ENCODE data around the gene BMP10. TPM values are rescaled to one million over a fixed set of nuclear protein-coding genes. Genes with fewer than 3 reads are reported as not detected.

The BMP10 gene
- total RNA-seq, 1 donor from 2014 or later: not detected

- no peaks in the 10 kb centered on the region for H3K9me3 Mint-ChIP-seq
- peak overlapping the region; percentile 78 for H3K27ac Mint-ChIP-seq
- no peaks in the 10 kb centered on the region for H3K36me3 Mint-ChIP-seq (ENCODE audit: low read depth)
- peaks cover 49% of the 10 kb centered on the region for H3K4me1 Mint-ChIP-seq (ENCODE audit: low read depth)
- no peaks in the 10 kb centered on the region for H3K27me3 Mint-ChIP-seq (ENCODE audit: low read depth)
- intact Hi-C loops (cut with micrococcal nuclease): loop anchor here (1.0 to 10.0 kb wide), 5 partner anchors 40 to 453 kb away; no protein-coding TSS in a partner anchor
- peak; percentile 43 for DNase-seq (ENCODE audit: low spot score)
- no peak overlapping the region for H3K4me3 Mint-ChIP-seq (ENCODE audit: low read depth)
Observed at GRCh38 chr2:68837164-68837860, 33.9 kb downstream of the BMP10 start.

GRCh38 chr2:68835621-68836020, 35.6 kb downstream of the BMP10 start:
- Mint-ChIP-seq H3K9me3 (no peaks in the 10 kb centered on the region), H3K27me3 (ENCODE audit: low read depth) (no peaks in the 10 kb centered on the region), H3K36me3 (ENCODE audit: low read depth) (no peaks in the 10 kb centered on the region), H3K4me3 (ENCODE audit: low read depth) (no peak overlapping the region), H3K4me1 (ENCODE audit: low read depth) (peaks cover 66% of the 10 kb centered on the region), H3K27ac (no peak overlapping the region)
- no peak for DNase-seq (ENCODE audit: low spot score)
- intact Hi-C loops (cut with micrococcal nuclease): loop anchor here (2.0 to 10.0 kb wide), 4 partner anchors 38 to 451 kb away; no protein-coding TSS in a partner anchor

GRCh38 chr2:68834737-68835376, 36.3 kb downstream of the BMP10 start:
- Mint-ChIP-seq H3K36me3 (ENCODE audit: low read depth) (no peaks in the 10 kb centered on the region), H3K27ac (no peak overlapping the region), H3K4me1 (ENCODE audit: low read depth) (peaks cover 70% of the 10 kb centered on the region), H3K27me3 (ENCODE audit: low read depth) (no peaks in the 10 kb centered on the region), H3K9me3 (no peaks in the 10 kb centered on the region), H3K4me3 (ENCODE audit: low read depth) (no peak overlapping the region)
- no peak for DNase-seq (ENCODE audit: low spot score)
- intact Hi-C loops (cut with micrococcal nuclease): loop anchor here (5.0 to 10.0 kb wide), 3 partner anchors 38 to 450 kb away; no protein-coding TSS in a partner anchor

DNA sequence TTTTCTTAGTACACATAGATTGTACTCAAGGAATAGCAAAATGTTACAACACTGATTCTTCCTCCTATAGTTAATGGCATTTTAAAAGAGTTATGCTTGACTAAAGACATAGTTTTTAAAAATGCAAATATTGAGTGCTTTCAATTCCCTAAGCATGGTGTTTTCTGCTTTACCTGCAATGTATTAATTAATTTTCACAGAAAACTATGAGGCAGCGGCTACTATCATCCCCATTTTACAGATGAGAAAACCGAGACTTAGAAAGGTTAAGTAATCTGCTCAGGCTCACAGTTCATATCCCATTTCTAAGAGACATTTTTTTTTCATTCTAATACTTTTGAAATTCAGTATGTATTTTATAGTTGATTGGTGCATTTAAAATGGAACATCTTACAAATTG, 38.0 kb downstream of the BMP10 start:
- intact Hi-C loops (cut with micrococcal nuclease): loop anchor here (10.0 kb wide), 1 partner anchor 448 kb away; no protein-coding TSS in a partner anchor
- peaks cover 83% of the 10 kb centered on the region for H3K4me1 Mint-ChIP-seq (ENCODE audit: low read depth)
- no peak overlapping the region for H3K27ac Mint-ChIP-seq
- H3K9me3 Mint-ChIP-seq: no peaks in the 10 kb centered on the region
- no peak for DNase-seq (ENCODE audit: low spot score)
- H3K27me3 Mint-ChIP-seq (ENCODE audit: low read depth): no peaks in the 10 kb centered on the region
- no peak overlapping the region for H3K4me3 Mint-ChIP-seq (ENCODE audit: low read depth)
- H3K36me3 Mint-ChIP-seq (ENCODE audit: low read depth): peaks cover 9% of the 10 kb centered on the region

DNA sequence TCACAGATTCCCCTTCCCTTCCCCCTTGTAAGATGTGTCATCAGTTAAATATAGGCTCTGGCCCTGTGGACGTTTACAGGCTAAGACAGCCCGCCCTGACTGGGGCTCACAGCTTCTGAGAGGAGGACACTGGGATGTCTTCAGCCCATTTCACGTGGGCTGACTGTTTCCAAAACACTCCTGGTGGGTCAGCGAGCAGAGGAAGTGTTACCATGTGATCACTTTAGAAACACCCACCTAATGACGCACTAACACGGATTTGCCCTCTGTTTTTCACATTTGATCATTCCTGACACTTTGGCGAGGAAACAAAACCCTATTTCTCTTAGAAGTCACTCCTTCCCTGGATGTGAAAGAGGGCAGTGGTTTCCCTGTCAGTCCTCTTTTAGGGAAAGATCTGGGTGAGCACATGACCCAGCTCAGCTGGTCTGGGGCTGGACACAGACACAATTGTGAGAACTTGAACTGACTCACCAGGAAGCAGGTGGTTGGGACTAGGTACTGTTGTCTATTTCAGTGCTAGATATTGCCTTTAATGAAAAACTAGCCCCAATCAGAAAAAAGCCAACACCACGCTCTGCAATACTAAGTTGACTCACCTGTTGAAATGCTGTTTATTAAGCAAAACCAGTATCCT, 38.8 kb downstream of the BMP10 start:
- H3K9me3 Mint-ChIP-seq: no peaks in the 10 kb centered on the region
- peaks cover 16% of the 10 kb centered on the region for H3K36me3 Mint-ChIP-seq (ENCODE audit: low read depth)
- H3K27me3 Mint-ChIP-seq (ENCODE audit: low read depth): no peaks in the 10 kb centered on the region
- H3K4me1 Mint-ChIP-seq (ENCODE audit: low read depth): peaks cover 80% of the 10 kb centered on the region
- no peak for DNase-seq (ENCODE audit: low spot score)
- H3K27ac Mint-ChIP-seq: peak overlapping the region; percentile 80
- peak overlapping the region; percentile 41 for H3K4me3 Mint-ChIP-seq (ENCODE audit: low read depth)
- intact Hi-C loops (cut with micrococcal nuclease): loop anchor here (1.0 to 10.0 kb wide), 2 partner anchors 62 to 448 kb away; no protein-coding TSS in a partner anchor

- peaks cover 77% of the 10 kb centered on the region for H3K4me1 Mint-ChIP-seq (ENCODE audit: low read depth)
- H3K36me3 Mint-ChIP-seq (ENCODE audit: low read depth): peaks cover 17% of the 10 kb centered on the region
- no peak for DNase-seq (ENCODE audit: low spot score)
- peak overlapping the region; percentile 41 for H3K4me3 Mint-ChIP-seq (ENCODE audit: low read depth)
- peak overlapping the region; percentile 80 for H3K27ac Mint-ChIP-seq
- H3K9me3 Mint-ChIP-seq: no peaks in the 10 kb centered on the region
- H3K27me3 Mint-ChIP-seq (ENCODE audit: low read depth): no peaks in the 10 kb centered on the region
- intact Hi-C loops (cut with micrococcal nuclease): loop anchor here (1.0 to 10.0 kb wide), 2 partner anchors 61 to 447 kb away; no protein-coding TSS in a partner anchor
Observed at GRCh38 chr2:68831686-68832232, 39.4 kb downstream of the BMP10 start.

- Mint-ChIP-seq H3K36me3 (ENCODE audit: low read depth) (peaks cover 37% of the 10 kb centered on the region), H3K27ac (peak overlapping the region; percentile 88), H3K9me3 (no peaks in the 10 kb centered on the region), H3K4me3 (ENCODE audit: low read depth) (peak overlapping the region; percentile 58), H3K27me3 (ENCODE audit: low read depth) (no peaks in the 10 kb centered on the region), H3K4me1 (ENCODE audit: low read depth) (peaks cover 66% of the 10 kb centered on the region)
- intact Hi-C loops (cut with micrococcal nuclease): loop anchor here (2.0 to 10.0 kb wide), 2 partner anchors 19 to 445 kb away; no protein-coding TSS in a partner anchor
- no peak for DNase-seq (ENCODE audit: low spot score)
Observed at GRCh38 chr2:68829749-68830148, 41.4 kb downstream of the BMP10 start.

- Mint-ChIP-seq H3K27ac (peak overlapping the region; percentile 88), H3K4me3 (ENCODE audit: low read depth) (peak overlapping the region; percentile 58)
Observed at GRCh38 chr2:68828887-68829708, 42.1 kb downstream of the BMP10 start.

DNA sequence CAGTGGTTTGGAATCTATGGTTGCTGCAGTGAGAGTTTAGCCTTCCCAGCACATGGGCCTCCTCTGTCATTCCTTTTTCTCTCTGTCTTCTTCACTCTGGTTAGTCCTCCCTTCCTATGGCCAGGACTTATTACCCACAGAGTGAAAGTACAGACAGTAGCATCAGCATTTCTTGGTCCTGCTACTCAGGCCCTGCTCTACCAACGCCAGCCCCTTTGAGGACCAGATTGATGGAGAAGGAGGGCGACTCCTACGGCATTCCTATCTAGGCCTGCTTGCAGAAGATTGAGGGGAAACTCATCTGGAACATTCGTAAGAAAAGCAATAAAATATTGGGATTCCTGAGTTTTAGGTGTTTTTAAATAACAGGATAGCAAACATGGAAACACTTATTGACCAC, 43.5 kb downstream of the BMP10 start:
- H3K9me3 Mint-ChIP-seq: no peaks in the 10 kb centered on the region
- intact Hi-C loops (cut with micrococcal nuclease): loop anchor here (2.0 kb wide), 1 partner anchor 17 kb away; no protein-coding TSS in a partner anchor
- H3K27ac Mint-ChIP-seq: peak overlapping the region; percentile 27
- peaks cover 50% of the 10 kb centered on the region for H3K4me1 Mint-ChIP-seq (ENCODE audit: low read depth)
- no peak for DNase-seq (ENCODE audit: low spot score)
- H3K27me3 Mint-ChIP-seq (ENCODE audit: low read depth): no peaks in the 10 kb centered on the region
- H3K4me3 Mint-ChIP-seq (ENCODE audit: low read depth): no peak overlapping the region
- H3K36me3 Mint-ChIP-seq (ENCODE audit: low read depth): peaks cover 56% of the 10 kb centered on the region

More at GRCh38 chr2:68828887-68829708, 42.1 kb downstream of the BMP10 start:
- Mint-ChIP-seq H3K36me3 (ENCODE audit: low read depth) (peaks cover 44% of the 10 kb centered on the region), H3K9me3 (no peaks in the 10 kb centered on the region), H3K4me1 (ENCODE audit: low read depth) (peaks cover 63% of the 10 kb centered on the region), H3K27me3 (ENCODE audit: low read depth) (no peaks in the 10 kb centered on the region)
- peak; percentile 74 for DNase-seq (ENCODE audit: low spot score)
- intact Hi-C loops (cut with micrococcal nuclease): loop anchor here (2.0 kb wide), 1 partner anchor 18 kb away; no protein-coding TSS in a partner anchor

DNA sequence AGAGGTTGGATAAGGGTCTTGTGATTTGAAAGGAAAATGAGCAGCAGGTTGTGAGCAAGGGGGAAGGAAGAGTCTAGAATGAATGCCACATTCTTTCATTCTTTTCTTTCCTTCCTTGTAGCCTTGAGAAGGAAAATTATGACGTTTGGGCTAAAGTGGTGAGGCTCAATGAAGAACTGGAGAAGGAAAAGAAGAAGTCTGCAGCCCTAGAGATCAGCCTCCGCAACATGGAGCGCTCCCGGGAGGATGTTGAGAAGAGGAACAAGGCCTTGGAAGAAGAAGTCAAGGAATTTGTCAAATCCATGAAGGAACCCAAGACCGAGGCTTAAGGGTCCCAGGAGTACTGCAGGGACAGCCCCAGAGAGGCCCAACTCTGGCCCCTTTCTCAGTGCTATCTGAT, 45.3 kb downstream of the BMP10 start:
- Mint-ChIP-seq H3K4me3 (ENCODE audit: low read depth) (no peak overlapping the region), H3K27me3 (ENCODE audit: low read depth) (no peaks in the 10 kb centered on the region), H3K27ac (no peak overlapping the region), H3K4me1 (ENCODE audit: low read depth) (peaks cover 32% of the 10 kb centered on the region), H3K36me3 (ENCODE audit: low read depth) (peaks cover 72% of the 10 kb centered on the region), H3K9me3 (no peaks in the 10 kb centered on the region)
- intact Hi-C loops (cut with micrococcal nuclease): no loop called here
- no peak for DNase-seq (ENCODE audit: low spot score)

- H3K36me3 Mint-ChIP-seq (ENCODE audit: low read depth): peaks cover 82% of the 10 kb centered on the region
- H3K27me3 Mint-ChIP-seq (ENCODE audit: low read depth): no peaks in the 10 kb centered on the region
- no peak overlapping the region for H3K27ac Mint-ChIP-seq
- intact Hi-C loops (cut with micrococcal nuclease): no loop called here
- H3K4me1 Mint-ChIP-seq (ENCODE audit: low read depth): peaks cover 22% of the 10 kb centered on the region
- H3K4me3 Mint-ChIP-seq (ENCODE audit: low read depth): no peak overlapping the region
- DNase-seq (ENCODE audit: low spot score): no peak
- no peaks in the 10 kb centered on the region for H3K9me3 Mint-ChIP-seq
Observed at GRCh38 chr2:68824831-68825230, 46.4 kb downstream of the BMP10 start.
